RPMI7951 (cell line): ENCODE results near the gene AGR3. TPM values are rescaled to one million over a fixed set of nuclear protein-coding genes. Genes with fewer than 3 reads are reported as not detected.

Source experiments
- DNase-seq: peaks from one replicate; pipeline ENCODE4 v3.0.0-alpha.2; 2012; ENCODE audit warnings: low read depth
- total RNA-seq: library from RNA; depleted of rRNA; stranded (reverse); fragments of >200 nt; shearing (Covaris generic); gene quantifications from 2 replicates; pipeline ENCODE4 v1.2.3, GENCODE V29; 2014; rRNA removed

Gene AGR3
- total RNA-seq, 1 experiment from 2014 or later: not detected

DNA sequence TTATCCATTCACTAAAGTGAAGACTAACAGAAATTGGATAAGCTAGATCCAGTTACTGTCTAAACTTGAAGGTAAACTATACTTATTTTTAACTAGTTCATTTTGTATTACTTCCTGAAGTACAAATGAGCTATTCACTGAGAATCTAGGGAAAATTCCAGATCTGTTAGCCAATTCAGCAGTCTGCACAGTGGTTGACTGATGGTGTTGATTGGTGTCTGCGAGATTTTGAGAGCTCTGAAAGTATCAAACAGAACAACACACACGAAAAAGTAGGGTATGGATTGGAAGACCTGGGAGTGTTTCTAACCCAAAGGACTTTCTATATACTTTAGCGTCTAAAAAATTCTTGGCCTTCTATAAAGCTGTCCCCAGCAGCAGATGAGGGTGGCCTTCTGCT lies 43.4 kb downstream of the AGR3 start:
- no peak for DNase-seq

DNA sequence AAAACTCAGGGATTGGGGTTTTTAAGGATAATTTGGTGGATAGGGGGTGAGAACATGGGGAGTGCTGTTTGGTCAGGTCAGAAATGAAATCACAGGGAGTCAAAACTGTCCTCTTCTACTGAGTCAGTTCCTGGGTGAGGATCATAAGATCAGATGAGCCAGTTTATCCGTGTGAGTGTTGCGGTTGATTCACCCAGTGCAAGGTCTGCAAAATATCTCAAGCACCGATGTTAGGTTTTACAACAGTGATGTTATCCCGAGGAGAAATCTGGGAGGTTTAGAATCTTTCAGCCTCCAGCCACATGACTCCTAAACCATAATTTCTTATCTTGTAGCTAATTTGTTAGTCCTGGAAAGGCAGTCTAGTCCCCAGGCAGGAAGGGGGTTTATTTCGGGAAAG lies 45.3 kb downstream of the AGR3 start:
- DNase-seq: no peak

DNA sequence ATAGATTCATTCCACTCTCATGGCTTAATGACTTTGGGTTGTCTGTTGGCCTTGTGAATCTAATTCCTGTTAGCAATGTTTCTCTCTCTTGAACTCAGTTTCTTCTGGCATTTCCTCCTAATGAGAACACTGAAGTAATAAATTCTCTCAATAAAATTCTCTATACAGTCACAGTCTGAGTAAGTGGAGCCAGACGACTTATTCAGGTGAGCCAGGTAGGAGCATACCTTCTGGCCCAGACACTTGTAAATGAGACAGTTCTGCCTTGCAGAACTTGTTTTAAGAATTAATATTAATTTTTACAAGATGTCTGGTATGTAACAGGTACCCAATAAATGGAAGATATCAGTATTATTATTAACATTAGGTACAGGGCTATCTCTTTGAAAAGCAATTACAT lies 48.4 kb downstream of the AGR3 start:
- DNase-seq: no peak

DNA sequence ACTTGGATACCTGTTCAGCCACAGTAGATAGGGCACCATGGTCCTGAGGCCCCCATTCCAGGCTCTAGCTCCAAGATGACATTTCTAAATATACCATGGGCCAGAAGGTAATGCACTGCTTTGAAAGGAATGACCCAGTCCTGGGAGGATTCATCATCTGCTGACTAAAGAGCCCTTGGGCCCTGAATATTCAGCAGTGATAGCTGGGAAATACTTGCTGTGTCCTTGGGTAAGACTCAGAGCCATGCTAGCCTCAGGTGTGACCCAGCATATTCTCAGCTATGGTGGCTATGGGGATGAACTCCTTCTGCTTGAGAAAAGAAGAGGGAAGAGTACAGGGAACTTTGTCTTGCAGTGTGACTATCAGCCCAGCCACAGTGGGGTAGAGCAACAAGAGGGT lies 55.7 kb downstream of the AGR3 start:
- no peak for DNase-seq

DNA sequence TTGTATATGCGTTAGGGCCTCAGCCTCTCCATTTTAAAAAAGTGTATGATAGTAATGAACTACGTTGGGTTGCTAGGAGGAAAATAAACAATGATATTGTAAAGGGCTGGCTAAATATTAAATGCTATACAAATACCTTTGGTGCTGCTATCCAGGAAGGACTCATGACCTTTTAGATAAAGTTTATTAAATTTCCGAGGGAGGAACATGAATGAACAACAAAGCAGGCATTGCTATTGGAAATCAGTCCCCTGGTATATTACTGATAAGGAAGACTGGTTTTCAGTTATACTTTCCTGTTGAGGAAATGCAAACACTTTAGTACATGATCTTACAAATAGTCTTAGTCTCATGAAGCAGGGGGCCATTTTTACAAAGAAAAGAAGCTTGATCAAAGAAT lies 59.8 kb downstream of the AGR3 start:
- no peak for DNase-seq

DNA sequence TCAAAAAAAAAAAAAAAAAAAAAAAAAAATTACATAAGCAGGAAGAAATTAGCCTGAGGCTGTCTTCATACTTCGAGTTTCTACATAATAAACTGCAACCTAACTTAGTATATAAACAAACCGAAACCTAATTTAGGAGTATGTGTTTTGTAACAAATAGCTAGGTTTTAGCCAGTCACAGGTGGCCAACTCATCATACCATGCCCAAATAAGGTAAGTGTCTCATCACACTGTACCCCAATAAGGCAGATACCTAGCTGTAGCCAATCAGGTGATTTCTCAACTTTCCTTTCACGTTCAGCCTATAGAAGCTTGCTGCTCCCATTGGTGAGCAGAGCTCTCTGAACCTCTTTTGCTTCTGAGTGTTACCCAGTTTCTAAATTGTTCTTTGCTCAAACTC lies 63.1 kb downstream of the AGR3 start:
- DNase-seq: no peak

DNA sequence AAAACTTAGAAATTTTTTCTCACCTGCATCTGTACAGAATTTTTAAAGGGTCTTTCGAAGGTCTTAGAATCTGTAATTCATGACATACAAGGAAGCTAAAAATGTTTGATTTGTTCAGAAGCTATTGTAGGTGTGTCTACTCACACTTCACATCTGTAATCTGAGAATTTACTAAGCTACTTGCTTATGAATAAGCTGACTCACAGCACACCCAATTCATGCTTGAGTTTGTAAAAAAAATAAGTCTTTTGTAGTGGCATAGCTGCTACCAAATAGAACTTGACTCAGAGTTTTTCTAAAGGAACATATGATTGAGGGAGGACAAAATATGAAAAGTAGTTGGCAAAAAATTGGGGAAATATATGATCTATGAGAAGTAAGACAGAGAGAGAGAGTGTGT lies 64.2 kb downstream of the AGR3 start:
- DNase-seq: peak; percentile 34

DNA sequence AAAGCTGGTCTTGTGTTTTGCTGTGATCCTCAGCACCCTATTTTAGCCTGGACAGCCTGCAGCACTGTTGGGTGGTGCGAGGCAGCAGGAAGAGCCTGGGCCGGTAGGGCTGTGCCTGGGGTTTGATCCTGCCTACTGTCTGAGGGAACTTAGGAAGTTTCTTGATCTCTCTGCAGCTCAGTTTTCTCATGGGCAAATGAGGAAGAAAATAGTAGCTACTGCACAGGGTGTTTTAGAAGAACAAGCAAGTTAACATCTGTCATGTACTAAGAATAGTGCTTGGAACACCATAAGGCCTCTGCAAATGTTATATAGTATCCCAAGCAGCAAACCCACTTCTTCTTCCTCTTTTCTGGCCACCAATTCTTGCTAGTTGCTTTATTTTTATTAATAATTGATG lies 65.0 kb downstream of the AGR3 start:
- DNase-seq: no peak

DNA sequence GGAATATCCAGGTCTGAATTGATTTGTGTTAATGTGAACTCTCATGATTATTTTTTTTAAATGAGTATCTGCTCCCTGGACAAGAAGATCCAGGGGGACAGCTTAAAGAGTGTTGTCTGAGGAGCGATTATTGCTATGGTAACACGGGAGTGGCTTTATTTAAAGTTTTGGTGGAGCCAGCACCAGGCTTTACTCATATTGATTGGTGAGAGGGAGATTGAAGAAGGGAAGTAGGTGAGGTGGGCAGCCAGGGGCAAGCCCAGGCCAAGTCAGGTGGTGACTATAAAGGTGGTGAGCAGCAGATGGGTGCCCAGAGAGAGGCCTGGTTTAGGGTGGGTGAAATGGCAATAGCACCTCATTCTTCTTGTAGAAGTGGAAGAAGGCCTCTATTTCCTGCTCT lies 66.8 kb downstream of the AGR3 start:
- no peak for DNase-seq

DNA sequence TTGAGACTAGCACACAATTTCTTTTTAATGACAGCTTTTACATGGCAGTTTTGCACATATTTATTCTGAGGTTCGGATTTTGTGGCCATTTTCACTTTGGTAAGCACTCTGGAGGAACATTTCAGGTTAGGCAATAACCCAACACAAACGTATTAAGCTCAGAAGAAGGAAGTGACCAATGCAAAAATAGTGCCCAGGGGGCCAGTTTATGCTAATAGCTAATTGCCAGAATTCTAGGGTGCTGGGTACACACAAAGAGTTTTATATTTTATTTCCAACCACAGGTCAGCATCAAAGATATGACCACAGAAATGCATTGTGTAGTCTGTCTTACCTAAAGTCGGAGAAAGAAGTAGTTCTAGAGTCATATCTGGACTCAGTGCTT lies 68.6 kb downstream of the AGR3 start:
- peak; percentile 34 for DNase-seq

DNA sequence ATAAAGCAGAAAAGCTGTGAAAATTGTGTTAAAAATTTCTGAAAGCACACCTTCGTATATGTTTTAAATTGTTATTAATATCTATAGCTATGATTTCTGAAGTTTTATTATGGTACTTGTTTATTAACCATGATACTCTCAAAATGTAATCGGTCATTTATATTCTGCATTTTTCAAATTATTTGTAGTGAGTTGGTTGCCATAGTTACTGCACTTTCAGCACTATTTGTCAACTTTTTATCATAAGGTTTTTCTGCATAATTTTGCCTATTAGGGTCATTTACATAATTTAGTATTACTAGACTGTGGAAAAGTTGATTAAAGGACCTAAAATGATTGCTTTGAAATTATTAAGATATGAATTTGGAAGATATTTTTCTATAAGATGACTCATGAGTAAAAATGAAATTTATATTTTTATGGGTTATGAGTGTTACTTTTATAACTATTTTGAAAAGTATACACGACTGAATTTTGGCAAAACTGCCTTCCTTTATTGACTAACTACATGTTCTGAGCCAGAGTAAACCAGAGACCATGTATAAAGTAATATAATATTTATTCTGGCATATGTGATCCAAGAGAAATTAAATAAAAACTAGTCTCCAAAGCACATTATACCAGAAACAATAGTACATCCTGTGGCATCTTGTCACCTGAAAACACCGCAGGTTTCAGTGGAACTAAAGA lies 69.1 kb downstream of the AGR3 start:
- no peak for DNase-seq

DNA sequence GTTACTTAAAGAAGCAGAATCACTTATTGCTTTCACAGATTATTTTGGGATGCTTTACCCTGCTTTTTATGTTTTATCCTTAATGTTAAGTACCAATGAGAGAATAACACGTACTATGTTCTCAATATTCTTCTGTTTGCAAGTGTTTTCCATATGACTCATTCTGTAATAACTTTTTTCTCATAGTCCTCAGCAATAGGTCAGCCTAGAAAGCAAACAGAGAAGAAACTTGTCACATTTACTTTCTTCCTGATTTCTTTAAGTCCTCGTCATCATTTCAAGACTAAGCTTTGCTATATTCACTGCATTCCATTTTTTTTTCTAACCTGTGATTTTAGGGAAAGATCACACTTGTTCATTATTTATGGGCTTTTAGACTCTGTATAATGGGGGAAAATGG lies 70.2 kb downstream of the AGR3 start:
- peak; percentile 20 for DNase-seq

DNA sequence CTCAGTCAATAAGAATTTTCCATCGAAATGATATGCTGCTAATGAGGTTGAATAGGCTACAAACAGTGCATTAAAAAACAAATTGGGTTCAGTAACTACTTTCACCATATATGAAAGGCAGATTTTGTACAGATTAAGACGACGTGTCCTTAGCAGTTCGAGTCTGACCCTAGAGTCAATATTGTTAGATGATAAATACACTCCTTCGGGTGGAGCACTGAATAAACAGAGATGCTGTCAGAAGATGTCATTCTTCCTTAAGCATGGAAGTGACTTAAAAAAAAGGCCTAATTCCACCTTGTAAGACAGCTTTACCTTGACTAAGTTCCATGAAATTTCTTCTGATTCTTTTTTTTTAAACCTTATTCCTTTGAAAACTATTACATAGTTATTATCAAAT lies 71.2 kb downstream of the AGR3 start:
- DNase-seq: no peak

DNA sequence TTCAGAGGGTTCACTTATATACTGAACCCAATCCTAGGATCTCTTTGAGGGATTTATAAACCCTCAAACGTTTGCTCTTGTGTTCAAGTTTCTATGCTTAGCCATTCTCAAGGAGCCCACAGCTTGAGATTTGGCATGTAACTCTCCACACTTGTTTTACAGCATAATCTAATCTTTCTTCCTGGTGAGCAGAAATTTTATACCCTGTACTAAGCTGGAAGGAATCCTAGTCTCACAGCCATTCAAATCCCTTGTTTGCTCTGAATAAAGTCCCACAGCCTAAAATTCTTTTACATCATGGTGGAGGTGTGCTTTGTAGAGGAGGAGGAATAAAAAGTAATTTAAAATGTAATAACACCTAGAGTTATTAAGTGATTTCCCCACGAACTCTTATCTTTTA lies 71.7 kb downstream of the AGR3 start:
- no peak for DNase-seq

Other genes starting within 250 kb of the AGR3 start
- 34.0 and 43.1 TPM in 2 replicates for gene ANKMY2, start 236.2 kb downstream of the AGR3 start, total RNA-seq
- 194 and 220 TPM in 2 replicates for gene BZW2, start 235.8 kb downstream of the AGR3 start, total RNA-seq
- gene TSPAN13, start 128.2 kb downstream of the AGR3 start, total RNA-seq: 4.4 and 5.5 TPM in 2 replicates
- not detected in 2 replicates for gene AGR2, start 77.0 kb downstream of the AGR3 start, total RNA-seq